Peyer's patch (tissue), 4 donors: ENCODE measurements around the gene RFTN1. TPM values are rescaled to one million over a fixed set of nuclear protein-coding genes. Genes with fewer than 3 reads are reported as not detected.
A peak's percentile ranks its signal among the peaks of the same experiment; 100 is the strongest.

Source experiments
- DNase-seq, 3 donors: peaks; one replicate each; pipeline ENCODE4 v3.0.0-alpha.2; 2017 to 2019
- H3K27ac ChIP-seq, 4 donors: fragments of 200-600 bp; sonication (generic); one replicate each; pipeline ENCODE4 v1.5.1; 2016 to 2019
- H3K27me3 ChIP-seq, 2 donors: fragments of 200-600 bp; sonication (generic); one replicate each; pipeline ENCODE4 v1.5.1; 2019
- H3K36me3 ChIP-seq, 3 donors: fragments of 200-600 bp; sonication (generic); one replicate each; pipeline ENCODE4 v1.5.1; 2016 to 2019
- H3K4me1 ChIP-seq, 4 donors: fragments of 200-600 bp; sonication (generic); one replicate each; pipeline ENCODE4 v1.5.1; 2016 to 2019
- H3K4me3 ChIP-seq, 4 donors: fragments of 200-600 bp; sonication (generic); 1 replicate in 3 of 4; 2 replicates in 1 of 4; pipeline ENCODE4 v1.5.1; 2016 to 2019; ENCODE audit warnings: mild to moderate bottlenecking in 1 of 4
- H3K9me3 ChIP-seq, 4 donors: fragments of 200-600 bp; sonication (generic); one replicate each; pipeline ENCODE4 v1.5.1; 2016 to 2019; ENCODE audit warnings: mild to moderate bottlenecking in 1 of 4
- CTCF ChIP-seq, 6 experiments: fragments of 450-650 bp in 4 of 6; fragments of 200-600 bp in 2 of 6; sonication (generic) in 1 of 6; IDR thresholded peaks; one replicate each; pipeline ENCODE4 v1.5.1; 2017 to 2019; ENCODE audit warnings: antibody characterized with exemption in 6 of 6, mild to moderate bottlenecking in 3 of 6, moderate library complexity in 1 of 6
- POLR2A ChIP-seq, 2 donors: fragments of 450-650 bp; IDR thresholded peaks; one replicate each; pipeline ENCODE4 v1.5.1; 2017; ENCODE audit warnings: antibody characterized with exemption in 2 of 2, mild to moderate bottlenecking in 2 of 2, moderate library complexity in 2 of 2
- total RNA-seq, 4 donors: library from RNA; depleted of rRNA; stranded (reverse); fragments of >200 nt; gene quantifications; one replicate each; pipeline ENCODE4 v1.1.0, GENCODE V29; 2016

RFTN1 gene
- total RNA-seq, 4 donors from 2014 or later = 6.1 to 135 (median 32.0) TPM

DNA sequence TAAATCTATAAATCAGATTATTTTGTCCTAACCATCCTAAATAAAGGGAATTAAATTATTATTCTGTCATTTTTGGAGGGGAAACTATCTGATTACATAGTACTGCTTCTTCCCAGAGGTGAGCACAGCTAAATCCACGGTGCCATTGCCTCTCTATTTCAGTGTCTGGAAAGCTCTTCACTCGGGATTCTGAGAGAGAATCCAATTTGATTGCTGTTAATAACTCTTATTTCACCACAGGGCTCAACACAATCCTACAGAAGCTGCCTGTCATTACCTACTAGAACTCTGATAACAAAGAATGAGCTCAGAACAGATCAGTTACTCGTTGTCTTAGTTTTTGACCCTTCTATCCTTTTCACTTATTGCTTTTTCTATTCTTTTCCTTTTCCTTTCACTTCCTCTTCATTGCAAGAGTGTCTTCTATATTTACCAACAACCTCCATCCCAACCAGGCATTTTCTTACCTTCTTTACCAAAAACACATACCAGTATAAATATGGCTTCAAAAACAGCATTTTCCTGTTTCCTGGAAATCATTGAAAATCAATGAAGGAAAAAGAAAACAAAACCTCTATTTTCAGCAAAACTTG lies 218.1 kb downstream of the RFTN1 start:
- no peak for TF ChIP-seq POLR2A (IDR thresholded peaks at IDR 0.05)
- no peak for TF ChIP-seq CTCF (IDR thresholded peaks at IDR 0.05)
- H3K27me3 ChIP-seq = no peaks in the 10 kb centered on the region

DNA sequence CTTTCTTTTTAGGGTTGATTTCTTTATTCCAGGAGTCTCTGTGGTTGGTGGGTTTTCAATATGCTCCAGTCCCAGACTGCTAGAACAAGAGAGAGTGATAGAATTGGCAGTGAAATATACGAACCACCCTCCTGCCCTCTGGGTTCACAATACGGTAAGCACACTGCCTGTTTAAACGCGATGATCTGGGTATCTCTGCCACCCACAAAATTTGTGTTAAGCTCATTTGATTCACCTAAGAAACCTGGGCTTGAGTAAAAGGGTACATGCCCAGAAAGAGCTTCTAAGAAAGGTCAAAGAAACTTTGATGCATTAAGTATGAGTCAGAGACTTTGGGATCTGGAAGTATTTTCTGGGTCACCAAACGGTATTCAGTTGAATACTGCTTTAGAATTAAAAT lies 218.7 kb downstream of the RFTN1 start:
- TF ChIP-seq POLR2A (IDR thresholded peaks at IDR 0.05) (no peak), CTCF (IDR thresholded peaks at IDR 0.05) (no peak)
- no peaks in the 10 kb centered on the region for H3K27me3 ChIP-seq
- H3K9me3 ChIP-seq = no peaks in the 10 kb centered on the region
- DNase-seq = no peak
- no peak overlapping the region for H3K27ac ChIP-seq
- peaks cover 0 to 20% (median 0%) of the 10 kb centered on the region in 3 donors for H3K36me3 ChIP-seq
- H3K4me1 ChIP-seq = no peaks in the 10 kb centered on the region
- no peak overlapping the region for H3K4me3 ChIP-seq

More for the DNA sequence above, 218.1 kb downstream of the RFTN1 start:
- Histone ChIP-seq H3K4me1 (peaks cover 0 to 1% (median 0%) of the 10 kb centered on the region in 4 donors), H3K36me3 (peaks cover 0 to 20% (median 0%) of the 10 kb centered on the region in 3 donors), H3K27ac (no peak overlapping the region), H3K4me3 (no peak overlapping the region), H3K9me3 (no peaks in the 10 kb centered on the region)
- DNase-seq = no peak

DNA sequence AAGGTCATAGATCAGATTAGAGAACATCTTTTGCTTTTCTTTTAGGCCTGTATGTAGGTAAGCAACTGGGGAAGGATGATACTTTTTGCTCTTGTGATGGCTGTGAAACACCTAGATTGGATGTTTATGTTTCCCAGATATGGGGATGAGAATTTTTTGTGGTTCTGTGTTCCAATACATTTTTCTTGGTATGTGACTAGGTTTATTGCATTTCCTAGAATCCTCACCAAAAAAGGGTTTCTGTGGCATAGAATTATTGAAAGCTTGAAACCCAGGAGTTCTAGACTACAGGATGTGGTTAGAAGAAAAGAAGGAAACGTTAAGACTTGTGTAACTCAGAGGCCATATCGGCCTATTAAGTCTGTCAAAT lies 222.7 kb downstream of the RFTN1 start:
- H3K36me3 ChIP-seq = peaks cover 0 to 28% (median 0%) of the 10 kb centered on the region in 3 donors
- H3K4me1 ChIP-seq = no peaks in the 10 kb centered on the region
- DNase-seq = no peak
- H3K27ac ChIP-seq = peak overlapping the region in 1 of 4 donors; percentile 55
- TF ChIP-seq CTCF (IDR thresholded peaks at IDR 0.05) (no peak), POLR2A (IDR thresholded peaks at IDR 0.05) (no peak)
- H3K9me3 ChIP-seq = no peaks in the 10 kb centered on the region
- H3K4me3 ChIP-seq = no peak overlapping the region
- no peaks in the 10 kb centered on the region for H3K27me3 ChIP-seq

GRCh38 chr3:16290007-16290826 lies 223.3 kb downstream of the RFTN1 start:
- H3K4me3 ChIP-seq = peak overlapping the region in 2 of 4 donors; percentile 2 to 12
- DNase-seq = peak in 2 of 3 donors; percentile 65 to 84
- peaks cover 0 to 22% (median 0%) of the 10 kb centered on the region in 3 donors for H3K36me3 ChIP-seq
- no peak for TF ChIP-seq POLR2A (IDR thresholded peaks at IDR 0.05)
- TF ChIP-seq CTCF (IDR thresholded peaks at IDR 0.05) = peak; percentile 65 to 84 (median 74)
- peak overlapping the region in 2 of 4 donors; percentile 55 to 77 for H3K27ac ChIP-seq
- H3K4me1 ChIP-seq = no peaks in the 10 kb centered on the region
- H3K27me3 ChIP-seq = no peaks in the 10 kb centered on the region
- H3K9me3 ChIP-seq = no peaks in the 10 kb centered on the region

DNA sequence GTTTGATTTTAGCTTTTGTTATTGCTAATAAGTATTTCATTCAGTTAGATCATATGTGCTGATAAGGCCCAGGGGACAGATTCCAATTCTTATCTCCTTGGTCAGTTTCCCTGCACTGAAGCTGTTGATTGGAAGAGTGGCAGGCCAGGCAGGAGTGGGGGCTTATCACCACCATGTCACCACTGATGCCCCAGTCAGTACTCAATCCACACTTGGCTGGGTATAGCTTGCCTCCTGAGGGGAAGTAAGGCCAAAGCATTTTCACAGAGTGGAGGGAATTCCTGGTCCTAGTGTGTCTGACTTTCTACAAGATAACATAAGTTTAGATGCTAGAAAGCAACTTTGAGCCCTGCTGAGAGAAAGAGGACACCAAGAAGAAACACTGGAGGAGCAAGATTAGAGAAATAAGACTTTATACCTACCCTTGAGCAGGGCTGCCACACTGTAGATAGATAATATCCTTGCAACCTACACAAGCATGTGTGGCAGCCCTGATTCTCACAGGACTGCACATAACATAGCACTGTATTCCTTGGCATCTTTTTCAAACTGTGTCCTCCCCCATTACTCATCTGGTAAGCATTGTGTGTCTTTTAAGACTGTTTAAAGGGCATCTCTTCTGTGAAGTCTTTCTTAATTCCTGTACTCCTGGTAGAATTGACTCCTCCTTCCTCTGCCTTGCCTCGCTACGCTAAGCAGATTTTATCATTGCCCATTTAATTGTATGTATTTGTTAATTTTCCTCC lies 224.2 kb downstream of the RFTN1 start:
- Histone ChIP-seq H3K36me3 (peaks cover 0 to 17% (median 0%) of the 10 kb centered on the region in 3 donors), H3K27me3 (no peaks in the 10 kb centered on the region), H3K9me3 (no peaks in the 10 kb centered on the region), H3K4me1 (no peaks in the 10 kb centered on the region), H3K27ac (peak overlapping the region in 2 of 4 donors; percentile 27 to 77), H3K4me3 (peak overlapping the region in 1 of 4 donors; percentile 36)
- TF ChIP-seq CTCF (IDR thresholded peaks at IDR 0.05) (no peak), POLR2A (IDR thresholded peaks at IDR 0.05) (no peak)
- no peak for DNase-seq
